Measurements from ENCODE around the gene DLG5.

DNA sequence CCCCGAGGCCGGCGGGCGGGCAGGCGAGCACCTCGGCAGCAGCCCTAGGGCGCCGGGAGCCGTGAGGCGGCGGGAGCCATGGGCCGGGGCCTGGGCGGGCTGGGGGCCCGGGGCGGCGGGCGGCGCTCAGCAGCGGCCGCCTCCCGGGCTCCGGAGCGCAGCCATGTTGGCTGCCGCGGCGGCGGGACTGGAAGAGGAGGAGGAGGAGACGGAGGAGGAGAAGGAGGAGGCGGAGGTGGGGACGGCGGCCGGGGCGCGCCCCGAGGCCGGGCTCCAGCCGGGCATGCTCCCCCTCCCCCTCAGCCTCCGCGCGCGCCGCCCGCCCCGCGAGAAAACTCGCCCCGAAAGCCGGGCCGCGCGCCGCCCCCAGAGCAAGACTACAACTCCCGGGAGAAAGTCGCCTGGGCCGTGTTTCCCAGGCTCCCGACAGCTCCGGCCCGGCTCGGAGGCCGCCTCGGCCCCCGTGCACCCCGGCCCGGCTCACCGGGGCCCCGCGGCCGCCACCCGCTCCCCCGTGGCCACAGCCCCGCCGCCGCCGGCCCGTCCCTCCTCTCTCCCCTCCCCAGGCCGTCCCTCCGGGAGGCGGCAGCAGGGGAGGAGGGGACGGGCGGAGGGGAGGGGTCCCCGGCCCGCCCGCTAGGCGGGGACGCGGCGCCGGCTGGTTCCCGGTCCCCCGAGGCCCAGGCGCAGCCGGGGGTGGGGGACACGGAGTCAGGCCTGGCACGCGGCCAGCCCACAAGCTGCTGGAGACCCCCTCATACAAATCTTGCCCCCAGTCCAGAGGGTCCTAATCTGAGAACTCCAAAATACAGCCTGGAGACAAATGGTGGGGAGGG, at the start of gene DLG5:
- TF ChIP-seq, protein P1, sequence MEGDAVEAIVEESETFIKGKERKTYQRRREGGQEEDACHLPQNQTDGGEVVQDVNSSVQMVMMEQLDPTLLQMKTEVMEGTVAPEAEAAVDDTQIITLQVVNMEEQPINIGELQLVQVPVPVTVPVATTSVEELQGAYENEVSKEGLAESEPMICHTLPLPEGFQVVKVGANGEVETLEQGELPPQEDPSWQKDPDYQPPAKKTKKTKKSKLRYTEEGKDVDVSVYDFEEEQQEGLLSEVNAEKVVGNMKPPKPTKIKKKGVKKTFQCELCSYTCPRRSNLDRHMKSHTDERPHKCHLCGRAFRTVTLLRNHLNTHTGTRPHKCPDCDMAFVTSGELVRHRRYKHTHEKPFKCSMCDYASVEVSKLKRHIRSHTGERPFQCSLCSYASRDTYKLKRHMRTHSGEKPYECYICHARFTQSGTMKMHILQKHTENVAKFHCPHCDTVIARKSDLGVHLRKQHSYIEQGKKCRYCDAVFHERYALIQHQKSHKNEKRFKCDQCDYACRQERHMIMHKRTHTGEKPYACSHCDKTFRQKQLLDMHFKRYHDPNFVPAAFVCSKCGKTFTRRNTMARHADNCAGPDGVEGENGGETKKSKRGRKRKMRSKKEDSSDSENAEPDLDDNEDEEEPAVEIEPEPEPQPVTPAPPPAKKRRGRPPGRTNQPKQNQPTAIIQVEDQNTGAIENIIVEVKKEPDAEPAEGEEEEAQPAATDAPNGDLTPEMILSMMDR (IDR thresholded peaks at IDR 0.05): peak in 2 of 4 experiments; percentile 33 to 49
- TF ChIP-seq POLR2A (IDR thresholded peaks at IDR 0.05): peak; percentile 43

All from prostate gland (tissue), 2 donors.